HG03103 (cell line): ENCODE measurements around the gene GPR39.

Experiments
- ATAC-seq: cut with Tn5 transposase; IDR thresholded peaks from one replicate; pipeline ENCODE4 v1.9.1; 2021; ENCODE audit warnings: low read depth; ENCODE audit not compliant: unreplicated experiment

The GPR39 gene

DNA sequence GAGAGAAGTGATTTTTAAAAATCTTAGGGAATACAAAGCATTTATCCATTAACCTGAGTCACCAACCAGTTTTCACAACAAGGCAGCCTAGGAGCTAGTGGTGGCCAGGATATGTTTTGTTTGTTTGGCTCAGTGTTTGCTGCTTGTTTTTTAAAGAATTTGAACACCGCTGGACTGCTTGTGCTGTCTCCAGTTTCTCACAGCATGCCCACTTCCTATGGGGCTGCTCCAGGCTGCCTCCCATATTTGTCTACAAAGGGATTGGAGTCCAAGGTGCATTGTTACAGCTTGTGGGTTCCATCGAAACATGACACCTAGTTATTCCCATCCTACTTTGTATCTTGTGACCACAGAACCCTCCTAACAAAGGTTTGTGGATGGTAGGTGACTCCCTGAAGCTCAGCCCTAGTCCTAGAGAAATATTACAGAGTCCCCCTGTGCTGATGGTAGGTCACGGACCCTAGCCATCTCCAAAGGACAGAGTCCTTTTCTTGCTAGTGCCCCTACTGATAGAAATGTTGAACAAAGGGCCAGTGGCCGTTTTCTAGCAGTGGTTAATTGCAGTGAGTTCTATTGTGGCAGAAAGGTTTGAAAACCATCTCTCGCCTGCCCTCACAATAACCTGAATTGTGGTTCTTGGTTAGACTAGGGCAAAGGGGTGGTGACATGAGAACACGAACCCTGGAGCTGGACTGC, 23.2 kb downstream of the GPR39 start:
- no peak for ATAC-seq

DNA sequence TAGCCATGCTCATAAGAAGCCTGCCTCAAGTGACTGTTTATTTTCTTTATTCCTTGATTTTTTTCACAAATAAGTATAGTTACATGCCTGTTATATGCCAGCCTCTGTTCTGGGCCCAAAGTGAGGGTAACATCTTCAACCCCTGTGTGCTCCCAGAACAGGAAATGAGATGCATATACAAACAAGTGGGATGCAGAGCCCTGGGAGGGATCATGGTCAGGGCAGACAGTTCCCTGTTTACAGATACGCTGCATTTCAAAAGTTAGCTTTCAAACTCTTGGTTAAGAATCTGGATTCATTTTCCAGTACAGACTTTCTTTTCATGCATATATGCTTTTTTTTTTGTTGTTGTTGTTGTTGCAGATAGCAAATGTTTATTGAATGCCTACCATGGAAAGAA, 24.4 kb downstream of the GPR39 start:
- no peak for ATAC-seq

DNA sequence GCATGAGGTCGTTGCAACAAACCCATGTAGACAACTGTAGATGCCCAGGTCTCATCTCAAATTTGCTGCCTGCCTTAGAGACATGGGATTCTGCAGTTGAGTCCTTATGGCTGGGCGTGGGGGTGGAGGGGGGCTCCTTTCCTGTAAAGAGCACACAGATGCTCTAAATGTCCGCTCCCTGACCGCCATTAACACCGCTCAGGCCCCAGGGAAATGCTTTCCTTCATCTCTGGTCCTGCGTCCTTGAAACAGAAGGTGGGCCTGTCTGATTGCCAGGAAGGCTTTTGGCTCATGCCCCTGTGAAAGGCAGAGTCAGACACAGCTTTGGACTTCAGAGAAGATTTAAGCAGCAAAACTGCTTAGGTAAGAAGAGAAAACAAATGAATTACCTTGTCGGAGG, 25.7 kb downstream of the GPR39 start:
- ATAC-seq = no peak

DNA sequence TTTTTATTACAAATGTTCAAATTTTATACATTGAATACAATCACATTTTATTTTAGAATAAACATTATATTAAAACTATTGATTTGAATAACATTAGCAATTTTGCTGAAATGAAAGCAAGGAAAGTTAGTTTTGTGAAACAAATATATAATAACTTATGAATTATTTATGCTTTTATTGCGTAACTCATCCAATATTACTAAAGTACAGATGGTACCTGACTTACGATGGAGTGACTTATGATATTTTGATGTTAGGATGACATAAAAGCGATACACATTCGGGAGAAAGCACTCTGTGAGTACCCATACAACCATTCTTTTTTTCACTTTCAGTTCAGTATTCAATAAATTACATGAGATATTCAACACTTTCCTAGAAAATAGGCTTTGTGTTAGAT, 26.5 kb downstream of the GPR39 start:
- ATAC-seq = no peak

DNA sequence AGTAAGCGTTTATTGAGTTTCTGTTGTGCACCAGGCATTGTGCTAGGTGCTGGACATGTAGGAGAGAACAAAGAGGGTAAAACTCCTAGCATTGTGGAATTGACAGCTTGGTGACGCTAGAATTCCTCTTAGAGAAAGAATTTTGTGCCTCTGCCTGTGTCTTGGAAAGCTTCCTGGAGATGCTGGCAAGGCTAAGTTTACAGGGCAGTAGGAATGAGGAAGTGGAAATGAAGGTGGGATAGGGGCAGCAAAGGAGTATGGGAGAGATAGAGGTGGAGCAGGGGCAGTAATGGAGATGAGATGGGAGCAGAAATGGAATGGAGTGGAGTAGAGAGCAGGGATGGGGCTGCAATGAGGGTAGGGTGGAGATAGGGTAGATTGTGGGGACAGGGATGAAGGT, 29.8 kb downstream of the GPR39 start:
- ATAC-seq = no peak

DNA sequence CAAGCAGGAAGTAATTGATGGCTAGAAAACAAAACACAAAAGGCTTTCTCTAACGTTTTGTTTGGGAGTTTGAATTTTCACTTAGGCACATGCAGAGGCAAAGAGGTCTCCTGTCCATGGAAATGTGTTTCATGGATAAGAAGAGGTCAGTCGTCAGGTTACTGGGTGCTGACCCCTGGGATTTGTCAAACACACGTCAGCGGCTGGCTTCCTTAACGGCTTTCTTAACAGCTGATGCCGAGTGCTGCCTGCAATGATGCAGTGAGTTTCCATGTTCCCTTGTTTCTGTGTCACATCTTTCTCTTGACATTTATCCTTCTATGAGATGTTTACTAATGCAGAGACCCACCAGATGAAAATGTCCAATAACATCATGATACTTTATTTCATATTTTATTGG, 31.7 kb downstream of the GPR39 start:
- no peak for ATAC-seq

DNA sequence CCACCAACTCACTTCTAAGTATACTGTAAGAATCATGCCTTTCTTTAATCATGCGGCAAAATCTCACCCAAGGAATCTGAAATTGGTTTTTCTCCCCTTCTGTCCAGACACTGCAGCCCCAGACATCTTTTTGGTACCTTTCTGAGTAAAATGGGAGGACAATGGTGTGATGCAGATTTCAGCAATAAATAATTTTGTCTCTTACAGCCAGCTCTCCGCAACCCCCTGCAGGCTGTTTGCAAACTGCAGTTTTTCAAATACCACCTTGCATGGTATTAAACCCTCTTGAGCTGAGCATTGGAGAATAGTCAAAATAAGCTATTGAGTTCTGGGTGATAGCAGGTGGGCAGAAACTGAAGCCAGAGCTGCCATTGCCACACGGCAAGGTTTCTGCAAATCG, 32.2 kb downstream of the GPR39 start:
- ATAC-seq = no peak

DNA sequence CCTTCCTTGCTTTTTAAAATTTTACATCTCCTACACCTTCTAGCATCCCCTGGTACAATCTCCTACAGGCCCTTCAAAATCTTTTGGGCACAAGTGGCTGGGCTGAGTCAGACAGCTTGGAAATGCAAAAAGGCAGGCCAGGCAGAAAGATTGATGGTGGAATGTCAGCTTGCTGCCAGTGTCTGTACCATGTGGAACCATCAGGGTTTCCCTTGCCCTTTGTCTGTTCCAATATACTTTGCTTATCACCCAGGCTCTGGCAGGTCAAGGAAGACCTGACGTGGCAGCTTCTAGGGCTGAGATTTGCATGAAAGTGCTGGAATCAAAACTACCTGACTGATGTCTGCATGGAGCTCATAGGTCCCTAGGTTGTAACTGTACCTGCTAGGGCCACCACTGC, 33.3 kb downstream of the GPR39 start:
- ATAC-seq = no peak

DNA sequence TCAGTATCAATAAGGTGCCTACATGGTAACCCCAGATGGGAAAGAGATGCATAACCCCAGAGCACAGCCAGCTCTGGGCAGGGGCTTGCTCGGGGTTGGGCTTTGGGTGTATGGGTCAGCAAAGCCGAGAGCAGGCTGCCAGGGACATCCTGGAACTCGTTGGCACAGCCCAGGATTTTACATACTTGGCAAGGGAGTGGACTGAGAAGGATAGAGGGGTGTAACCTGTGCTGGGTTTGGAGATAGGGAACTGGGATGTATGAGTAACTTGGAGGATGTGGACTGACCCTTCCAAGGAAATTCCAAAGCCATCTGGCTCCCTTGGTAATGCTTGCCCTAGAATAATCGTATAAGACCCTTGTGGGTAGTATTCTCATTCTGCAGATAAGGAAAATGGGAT, 44.2 kb downstream of the GPR39 start:
- ATAC-seq = no peak

DNA sequence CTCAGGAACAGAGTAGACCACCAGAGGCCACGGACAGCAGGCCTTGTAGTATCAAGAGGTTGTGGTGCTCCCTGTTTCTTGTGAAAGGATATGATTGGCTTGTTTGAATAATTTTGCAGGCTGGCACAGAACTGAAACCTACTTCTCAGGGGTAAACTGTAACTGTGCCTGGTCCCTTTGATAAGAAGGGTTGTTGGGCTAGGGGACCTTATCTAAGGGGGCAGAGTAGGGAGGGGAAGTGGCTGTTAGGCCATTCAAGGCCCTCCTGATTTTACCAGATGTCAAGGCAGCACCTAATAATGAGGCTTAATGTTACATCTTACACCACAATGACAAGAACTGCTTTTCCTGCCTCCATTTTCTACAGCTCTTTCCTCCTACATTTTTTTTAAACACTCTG, 45.6 kb downstream of the GPR39 start:
- no peak for ATAC-seq

DNA sequence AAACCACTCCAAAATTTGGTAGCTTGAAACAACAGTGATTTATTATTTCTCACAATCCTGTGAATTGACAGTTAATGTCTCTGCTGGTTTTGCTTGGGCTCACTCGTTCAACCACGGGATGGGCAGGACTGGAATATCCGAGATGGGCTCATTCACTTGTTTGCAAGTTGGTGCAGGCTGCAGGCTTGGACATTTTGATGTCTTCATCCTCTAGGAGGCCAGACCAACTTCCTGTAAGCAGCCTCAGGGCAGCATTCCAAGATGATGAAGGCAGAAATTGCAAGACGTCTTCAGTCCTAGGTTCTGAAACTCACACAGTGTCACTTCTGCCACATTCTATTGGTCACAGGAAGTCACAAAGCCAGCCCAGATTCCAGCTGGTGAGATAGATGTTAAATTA, 47.1 kb downstream of the GPR39 start:
- ATAC-seq = no peak

DNA sequence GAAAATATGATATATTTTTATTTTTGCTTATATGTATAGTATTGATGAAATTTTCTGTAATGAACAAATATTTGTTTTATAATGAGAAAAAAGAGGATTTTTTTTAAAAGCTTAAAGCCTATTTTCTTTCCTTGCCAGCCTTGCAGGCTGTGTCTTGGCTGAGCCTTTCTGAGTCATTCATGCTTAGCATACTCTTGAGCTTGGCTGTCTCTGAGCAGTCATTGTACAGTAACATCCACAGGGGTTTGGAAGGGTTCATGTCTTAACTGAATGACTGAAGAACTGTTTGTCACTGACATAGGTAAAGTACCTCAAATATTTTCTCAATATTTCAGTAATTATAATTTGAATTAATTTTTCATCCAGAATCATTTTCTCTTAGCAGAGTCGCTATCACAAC, 49.3 kb downstream of the GPR39 start:
- no peak for ATAC-seq

DNA sequence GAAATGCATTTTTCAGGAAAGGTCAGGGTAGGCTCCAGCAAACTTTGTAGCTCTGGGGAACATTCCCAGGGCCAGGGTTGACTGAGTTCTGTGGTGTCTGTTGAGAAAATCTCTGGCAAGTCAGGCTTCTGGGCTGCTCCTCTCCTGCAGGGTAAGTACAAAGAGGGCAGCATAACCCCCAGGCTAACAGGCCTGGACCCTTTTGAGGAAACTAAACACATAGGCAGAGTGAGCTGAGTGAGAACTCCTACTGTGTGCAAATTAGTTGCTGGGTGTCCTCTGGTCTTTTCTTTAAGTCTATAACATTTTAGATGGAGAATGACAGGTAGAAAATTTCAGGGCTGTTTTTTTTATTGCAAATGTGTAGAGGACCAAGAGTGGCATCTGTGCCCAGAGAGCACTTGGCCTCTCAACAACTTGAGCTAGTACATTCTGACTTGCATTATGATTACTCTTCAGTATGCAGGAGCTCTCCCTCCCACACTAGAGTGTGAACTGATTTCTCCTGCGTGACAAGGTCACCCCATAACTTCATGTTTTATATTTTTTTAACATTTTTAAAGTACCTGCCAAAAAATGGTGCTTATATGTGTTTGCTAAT, 49.9 kb downstream of the GPR39 start:
- no peak for ATAC-seq

DNA sequence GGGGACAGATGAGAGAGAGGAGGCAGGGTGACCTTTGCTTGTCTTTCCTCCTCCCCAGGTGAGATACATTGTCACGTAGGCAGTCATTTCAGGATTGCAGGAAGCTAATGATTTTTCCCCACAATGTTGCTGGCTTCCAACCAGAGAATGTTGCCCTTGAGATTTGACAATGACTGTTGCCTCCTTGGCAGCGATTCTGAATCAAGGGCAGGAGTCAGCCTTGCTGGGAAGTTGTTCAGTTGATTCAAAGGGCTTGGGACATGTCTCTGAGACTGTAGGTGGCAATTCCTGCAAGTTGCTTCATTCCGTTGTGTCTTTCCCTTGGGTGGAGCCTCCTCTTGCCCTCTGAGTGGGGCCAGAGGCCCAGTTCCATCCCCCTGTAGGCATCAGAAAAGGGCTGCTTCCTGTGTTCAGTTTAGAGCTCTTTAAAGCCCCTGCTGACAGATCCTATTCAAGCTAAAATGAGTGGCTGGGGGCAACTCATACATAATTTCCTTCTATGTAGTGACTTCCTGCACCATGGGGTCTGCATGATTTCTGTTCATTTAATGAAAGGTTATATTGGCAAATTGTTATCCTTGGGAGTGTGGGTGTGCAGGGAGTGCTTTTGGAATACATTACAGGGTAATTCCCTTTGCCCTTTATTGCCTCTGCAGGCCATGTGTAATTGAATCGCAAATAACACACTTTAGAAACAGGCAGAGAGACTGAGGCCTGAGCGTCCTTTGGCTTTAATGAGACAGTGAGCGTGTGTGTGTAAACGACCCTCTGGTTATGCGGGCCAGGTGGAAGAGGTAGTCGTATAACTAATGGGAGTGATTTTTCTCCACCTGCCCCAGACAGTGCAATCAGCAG, 52.4 kb downstream of the GPR39 start:
- no peak for ATAC-seq

DNA sequence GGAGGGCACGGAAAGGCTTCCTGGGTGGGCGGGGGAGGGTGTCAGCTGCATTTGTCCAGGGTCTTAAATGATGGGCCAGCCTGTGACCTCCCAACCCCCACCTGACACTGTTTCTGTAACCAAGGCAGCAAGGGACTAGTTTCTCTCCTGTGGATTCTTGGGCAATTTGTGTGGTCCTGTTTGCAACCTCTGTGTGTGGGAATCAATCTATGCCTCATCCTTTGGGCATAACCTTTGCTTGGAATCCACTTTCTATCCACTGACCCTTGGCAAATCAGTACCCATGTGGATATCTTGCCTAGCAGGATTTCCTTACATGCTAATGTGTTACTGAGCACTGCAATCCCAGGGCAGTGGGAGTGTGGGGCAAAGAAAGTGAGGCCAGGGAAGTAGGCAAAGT, 54.1 kb downstream of the GPR39 start:
- ATAC-seq = no peak

DNA sequence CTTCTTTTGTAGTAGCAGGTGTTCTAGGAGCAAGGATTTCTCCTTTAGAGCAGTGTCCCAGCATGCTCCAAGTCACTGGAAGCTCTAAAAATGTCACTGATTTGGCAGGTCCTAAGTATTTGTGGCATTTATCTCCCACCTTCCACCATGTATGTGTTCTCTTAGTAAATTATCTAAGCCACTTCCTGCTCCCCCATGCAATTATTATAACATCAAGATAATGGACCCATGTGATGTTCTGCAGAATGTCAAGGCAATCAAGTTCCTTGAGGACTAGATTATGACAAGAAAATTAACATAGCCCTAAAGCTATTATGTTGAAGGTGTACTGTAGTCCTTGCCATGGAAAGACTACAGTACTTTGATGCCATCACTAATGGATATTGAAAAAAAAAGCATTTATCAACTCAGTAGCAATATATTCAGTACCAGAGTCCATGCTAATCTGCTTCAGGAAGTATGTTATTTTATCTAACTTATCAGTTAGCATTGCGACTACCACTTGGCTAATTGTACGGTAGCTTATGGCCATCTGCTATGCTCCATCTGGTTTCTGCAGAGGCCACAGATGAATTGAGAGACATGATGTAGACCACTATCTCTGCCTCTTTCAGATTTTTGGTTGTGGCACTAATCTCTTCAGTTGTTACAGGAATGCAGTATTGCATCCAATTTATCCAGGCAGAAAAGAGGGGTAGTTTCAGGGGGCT, 56.7 kb downstream of the GPR39 start:
- ATAC-seq = no peak

DNA sequence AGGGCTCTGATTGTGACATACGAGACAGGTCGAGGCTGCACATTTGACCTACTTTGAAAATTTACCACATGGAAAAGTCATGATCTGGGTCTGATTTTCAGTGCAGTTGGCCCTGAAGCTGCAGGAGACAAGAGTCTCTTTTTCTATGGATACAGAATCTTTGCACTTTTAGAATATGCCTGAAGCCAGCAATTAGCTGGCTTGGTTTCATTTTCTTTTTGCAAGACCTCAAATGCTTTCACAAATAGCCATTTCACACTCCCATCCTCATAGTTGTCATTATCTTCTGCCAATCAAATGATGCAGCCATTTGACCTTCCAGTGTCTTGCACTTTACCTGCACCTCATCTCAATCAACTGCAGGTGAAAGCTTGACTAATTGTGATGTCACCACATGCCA, 59.0 kb downstream of the GPR39 start:
- ATAC-seq = no peak

DNA sequence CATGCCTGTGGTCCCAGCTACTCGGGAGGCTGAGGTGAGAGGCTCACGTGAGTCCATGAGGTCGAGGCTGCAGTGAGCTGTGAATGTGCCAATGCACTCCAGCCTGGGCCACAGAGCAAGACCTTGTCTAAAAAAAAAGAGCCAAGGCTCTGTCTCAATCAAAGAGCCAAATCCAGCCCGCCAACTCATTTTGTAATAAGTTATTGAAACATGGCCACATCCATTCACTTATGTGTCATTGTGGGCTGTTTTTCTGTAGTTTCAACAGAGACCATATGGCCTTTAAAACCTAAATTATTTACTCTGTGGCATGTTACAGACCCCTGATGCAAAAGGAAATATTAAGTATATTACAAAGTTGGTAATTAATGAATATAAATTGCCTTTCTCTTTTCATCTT, 60.8 kb downstream of the GPR39 start:
- ATAC-seq = no peak

DNA sequence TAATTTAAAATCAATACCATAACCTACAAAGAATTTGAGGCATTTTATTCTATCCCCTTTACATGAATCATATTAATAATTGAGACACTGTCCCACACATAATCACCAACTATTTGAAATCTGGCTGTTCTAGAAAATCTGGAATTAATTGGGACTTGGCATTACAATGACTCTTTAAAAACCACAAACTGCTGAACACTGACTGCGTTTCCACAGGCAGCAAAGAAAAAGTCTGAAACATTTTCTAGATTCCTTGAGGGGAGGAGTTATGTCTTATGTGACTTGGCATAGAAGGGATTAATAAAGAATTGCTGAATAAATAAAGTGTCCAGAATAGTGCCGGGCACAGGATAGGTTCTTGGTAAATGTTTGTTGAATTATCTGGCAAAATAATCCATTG, 61.4 kb downstream of the GPR39 start:
- ATAC-seq = no peak

DNA sequence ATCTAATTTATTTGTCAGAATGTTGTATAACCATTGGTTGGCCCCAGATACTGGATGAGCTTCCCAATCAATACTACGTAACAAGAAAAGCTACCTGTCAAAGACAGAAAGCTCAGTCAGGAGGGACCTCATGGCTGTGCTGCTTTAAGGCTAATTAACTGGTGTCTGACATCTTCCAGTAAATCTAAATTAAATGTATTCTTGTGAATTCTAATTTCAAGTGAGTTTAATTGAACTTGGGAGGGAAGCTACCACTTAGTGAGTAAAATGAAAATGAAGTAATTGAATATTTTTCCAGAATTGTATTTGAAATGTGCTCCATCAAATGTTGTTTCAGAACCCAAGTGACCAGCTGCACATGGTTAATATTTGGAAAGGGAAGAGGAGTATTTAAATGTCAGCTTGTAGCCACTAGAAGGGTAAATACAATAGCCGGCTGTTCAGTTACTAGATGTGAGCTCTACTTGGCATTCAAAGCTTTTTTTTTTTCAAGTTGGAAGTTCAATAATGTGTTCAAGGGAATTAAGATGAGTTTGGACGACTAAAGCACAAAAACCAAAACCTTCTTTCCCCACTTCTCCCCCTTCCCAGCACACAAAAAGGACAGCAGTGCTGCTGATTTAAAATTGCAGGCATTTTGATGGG, 62.0 kb downstream of the GPR39 start:
- ATAC-seq = no peak

DNA sequence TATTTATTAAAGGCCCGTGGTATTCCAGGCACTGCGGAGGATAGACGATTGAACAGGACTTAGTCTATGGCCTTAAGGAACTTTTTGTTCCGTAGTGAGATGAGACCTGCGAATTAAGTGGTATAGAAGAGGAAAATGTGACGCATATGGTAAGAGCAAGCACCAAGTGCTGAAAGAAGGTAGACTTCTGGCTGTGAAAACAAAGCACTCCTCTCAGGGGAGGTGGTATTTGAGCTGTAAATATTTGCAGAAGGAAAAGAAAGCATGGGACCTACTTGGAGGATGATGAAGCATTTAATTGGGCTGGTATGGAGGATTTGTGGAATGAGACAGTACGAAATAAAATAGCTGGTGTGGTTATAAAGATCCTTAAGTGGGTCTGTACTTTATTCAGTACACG, 62.5 kb downstream of the GPR39 start:
- ATAC-seq = no peak
